HepG2 (cell line): ENCODE data around the gene RRBP1. TPM values are rescaled to one million over a fixed set of nuclear protein-coding genes. Genes with fewer than 3 reads are reported as not detected.

Experiments used
- ATAC-seq: fragments of 200-7000 bp; cut with Tn5 transposase; 3 replicates; pipeline ENCODE4 v1.9.1; 2020; ENCODE audit warnings: mild to moderate bottlenecking, moderate library complexity
- BruUV-seq: library from RNA; stranded (reverse); fragments of 400-500 nt; replicated peaks from 2 replicates; lab custom pipeline; 2021; lab: Mats Ljungman, UMichigan
- CTCF ChIA-PET: fragments of 300-600 bp; formaldehyde crosslinking; extraction: SDS; loops from one replicate; lab custom pipeline; 2021; ENCODE audit warnings: low total read pairs, inconsistent platforms, low intra/inter-chr PET ratio; lab: Yijun Ruan, JAX
- POLR2A ChIA-PET: fragments of 350-600 bp; sonication (Branson Sonifier 250); formaldehyde crosslinking; loops from one replicate; lab custom pipeline; 2020; ENCODE audit warnings: antibody characterized with exemption, inconsistent platforms; lab: Yijun Ruan, JAX
- DNase-seq: peaks from one replicate; pipeline ENCODE4 v3.0.0-alpha.2; 2015; ENCODE audit warnings: low spot score
- FAIRE-seq: peaks from 3 replicates; lab custom pipeline; 2011; peaks lifted over from hg19 to GRCh38; lab: Jason Lieb, UNC
- H2AFZ ChIP-seq: one replicate; pipeline ENCODE4 v1.6.1; 2011; ENCODE audit warnings: low read length, inconsistent platforms
- H3K27ac ChIP-seq: fragments of 300-600 bp; 3 replicates; pipeline ENCODE4 v1.8.0; 2011; ENCODE audit warnings: mixed run types, mild to moderate bottlenecking, mixed read lengths, low read length, inconsistent platforms; ENCODE audit not compliant: insufficient read depth; ENCODE audit errors: extremely low read length
- H3K27me3 ChIP-seq, 2 experiments: fragments of 200-600 bp in 1 of 2; 2 replicates in 1 of 2; 3 replicates in 1 of 2; pipeline versions ENCODE4 v1.6.0 to v1.8.0; 2011; ENCODE audit warnings: low read length in 2 of 2, mild to moderate bottlenecking in 2 of 2, moderate library complexity in 2 of 2, inconsistent platforms in 1 of 2; ENCODE audit not compliant: insufficient read depth in 2 of 2, control insufficient read depth in 1 of 2
- H3K36me3 ChIP-seq, 2 experiments: fragments of 200-600 bp in 1 of 2; replicated peaks in 1 of 2; 2 replicates in 1 of 2; 3 replicates in 1 of 2; pipeline versions ENCODE4 v1.5.1 to v1.8.0; 2011; ENCODE audit warnings: low read length in 2 of 2, inconsistent platforms in 1 of 2; ENCODE audit not compliant: insufficient read depth in 2 of 2, control insufficient read depth in 1 of 2
- H3K4me1 ChIP-seq: 2 replicates; pipeline ENCODE4 v1.5.1; 2012; ENCODE audit warnings: low read length, inconsistent platforms; ENCODE audit not compliant: insufficient read depth
- H3K4me2 ChIP-seq: 2 replicates; pipeline ENCODE4 v1.6.0; 2011; ENCODE audit warnings: low read depth, low read length, inconsistent platforms
- H3K4me3 ChIP-seq, 3 experiments: fragments of 200-600 bp in 1 of 3; sonication (generic), shearing (Covaris generic) in 1 of 3; replicated peaks in 1 of 3; 2 replicates each; pipeline ENCODE4 v1.5.1; 2011 to 2016; ENCODE audit warnings: low read length in 3 of 3, inconsistent platforms in 2 of 3, low read depth in 2 of 3, mild to moderate bottlenecking in 2 of 3, control low read depth in 1 of 3, mixed read lengths in 1 of 3; ENCODE audit not compliant: insufficient read depth in 1 of 3
- H3K79me2 ChIP-seq: one replicate; pipeline ENCODE4 v1.6.1; 2011; ENCODE audit warnings: low read length, inconsistent platforms; ENCODE audit not compliant: insufficient read depth
- H3K9ac ChIP-seq: 2 replicates; pipeline ENCODE4 v1.6.0; 2011; ENCODE audit warnings: mild to moderate bottlenecking, low read depth, low read length, inconsistent platforms; ENCODE audit not compliant: insufficient read depth
- H3K9me3 ChIP-seq: 2 replicates; pipeline ENCODE4 v1.5.1; 2012; ENCODE audit warnings: mild to moderate bottlenecking, low read length
- H4K20me1 ChIP-seq: 2 replicates; pipeline ENCODE4 v1.6.0; 2011; ENCODE audit warnings: inconsistent platforms, mild to moderate bottlenecking, low read length, moderate library complexity; ENCODE audit not compliant: insufficient read depth
- BCL6 ChIP-seq: IDR thresholded peaks from 2 replicates; pipeline ENCODE4 v1.6.1; 2016; ENCODE audit warnings: missing genetic modification reagents, missing compliant biosample characterization
- CBX1 ChIP-seq: IDR thresholded peaks from one replicate; pipeline ENCODE4 v1.6.1; 2016; ENCODE audit warnings: antibody characterized with exemption, low read depth
- CTCF ChIP-seq: sonication (generic); formaldehyde crosslinking; IDR thresholded peaks from 2 replicates; pipeline ENCODE4 v1.5.0; 2020; ENCODE audit warnings: mild to moderate bottlenecking, missing genetic modification reagents, moderate library complexity
- ELF3 ChIP-seq: IDR thresholded peaks from 2 replicates; pipeline ENCODE4 v1.6.1; 2016; ENCODE audit warnings: missing genetic modification reagents, missing compliant biosample characterization
- GTF2F1 ChIP-seq: fragments of 150-350 bp; IDR thresholded peaks from 2 replicates; pipeline ENCODE4 v1.6.1; 2014; ENCODE audit warnings: low read length
- MYPOP ChIP-seq: sonication (generic); formaldehyde crosslinking; IDR thresholded peaks from 2 replicates; pipeline ENCODE4 v1.8.1; 2023; ENCODE audit warnings: mild to moderate bottlenecking, moderate library complexity, missing genetic modification reagents
- NFYC ChIP-seq: IDR thresholded peaks from 2 replicates; pipeline ENCODE4 v1.6.1; 2016; ENCODE audit warnings: missing genetic modification reagents, missing compliant biosample characterization
- RARA ChIP-seq: IDR thresholded peaks from 2 replicates; pipeline ENCODE4 v1.6.1; 2016; ENCODE audit warnings: missing genetic modification reagents, missing compliant biosample characterization
- SAP130 ChIP-seq: IDR thresholded peaks from 2 replicates; pipeline ENCODE4 v1.6.1; 2016; ENCODE audit warnings: low read depth
- SMC3 ChIP-seq: IDR thresholded peaks from 2 replicates; pipeline ENCODE4 v1.6.1; 2011; ENCODE audit warnings: low read length, improper control_type of control experiment
- STAG1 ChIP-seq: sonication (generic); formaldehyde crosslinking; IDR thresholded peaks from 2 replicates; pipeline ENCODE4 v1.4.0; 2020; ENCODE audit warnings: missing genetic modification reagents
- ZBTB21 ChIP-seq: sonication (generic); formaldehyde crosslinking; IDR thresholded peaks from 2 replicates; pipeline ENCODE4 v1.4.0; 2020; ENCODE audit warnings: missing genetic modification reagents
- ZNF180 ChIP-seq: sonication (generic); formaldehyde crosslinking; IDR thresholded peaks from 2 replicates; pipeline ENCODE4 v1.4.0; 2020; ENCODE audit warnings: low read depth, missing genetic modification reagents, borderline replicate concordance
- ZNF24 ChIP-seq: fragments of 450-650 bp; IDR thresholded peaks from 2 replicates; pipeline ENCODE4 v1.6.1; 2017; ENCODE audit warnings: antibody characterized with exemption, mild to moderate bottlenecking
- ZNF282 ChIP-seq: fragments of 450-650 bp; IDR thresholded peaks from 2 replicates; pipeline ENCODE4 v1.6.1; 2018; ENCODE audit not compliant: partially characterized antibody
- WGBS: methylation state at CpG from one replicate; pipeline ENCODE4 v1.1.6; 2017; ENCODE audit warnings: low lambda C conversion rate; 5-methylcytosine and 5-hydroxymethylcytosine counted together
- in situ Hi-C: cut with HindIII; loops from 2 replicates; pipeline ENCODE4 v1.10.0; 2017; ENCODE audit warnings: low pct_unique_long_range_greater_than_20kb; ENCODE audit not compliant: extremely low pct_ligation_motif_present
- intact Hi-C: fragments of 100-400 bp; cut with micrococcal nuclease; formaldehyde crosslinking; loops from one replicate; pipeline ENCODE4 v1.10.0; 2022; ENCODE audit not compliant: unreplicated experiment
- polyA plus RNA-seq, 8 experiments: library from polyadenylated mRNA; depleted of rRNA in 3 of 8; stranded (reverse) in 7 of 8; unstranded in 1 of 8; fragments of >200 nt; fragmentation: Illumina TruSeq in 4 of 8; extraction: Trizol in 4 of 8; gene quantifications; 2 replicates each; pipeline versions ENCODE4 v1.2.1 to v1.2.3, GENCODE V29; 2011 to 2016; ENCODE audit warnings: low read depth in 4 of 8, missing spikeins in 1 of 8, mixed read lengths in 1 of 8; ENCODE audit not compliant: insufficient read depth in 1 of 8
- total RNA-seq, 5 experiments: library from RNA; depleted of rRNA; stranded (reverse); fragments of >200 nt; fragmentation: Illumina TruSeq; extraction: Trizol; gene quantifications; 2 replicates each; pipeline ENCODE4 v1.2.3, GENCODE V29; 2016; ENCODE audit warnings: low read depth in 1 of 5

The RRBP1 gene
- total and polyA plus RNA-seq, 2 of the 13 experiments (the other 11 are each of a cell fraction or from before 2014, with no cell fraction given), result 150 to 222 TPM

- no peak for TF ChIP-seq MYPOP (CRISPR knock-in tag)
- TF ChIP-seq, all 625 proteins: peak for 5
Observed at GRCh38 chr20:17655286-17655651, 26.8 kb downstream of the RRBP1 start (continued).

GRCh38 chr20:17654649-17655285 is 27.3 kb downstream of the RRBP1 start:
- Histone ChIP-seq H3K36me3 (peaks cover 59 to 90% of the 10 kb centered on the region in 2 experiments), H3K4me2 (no peak overlapping the region), H4K20me1 (peaks cover 85% of the 10 kb centered on the region), H3K79me2 (peaks cover 83% of the 10 kb centered on the region), H3K4me1 (no peaks in the 10 kb centered on the region), H3K27ac (no peak overlapping the region), H2AFZ (no peak overlapping the region), H3K4me3 (no peak overlapping the region), H3K27me3 (no peaks in the 10 kb centered on the region), H3K9me3 (no peaks in the 10 kb centered on the region), H3K9ac (no peak overlapping the region)
- FAIRE-seq (no peak), DNase-seq (peak; percentile 53), ATAC-seq (no peak)
- BruUV-seq, result no TSS peak
- in situ Hi-C loops (no loop called here), intact Hi-C loops (loop anchor here (1.0 to 5.0 kb wide), 2 partner anchors 243 to 285 kb away; no protein-coding TSS in a partner anchor)
- ChIA-PET POLR2A (interaction anchor here (1.8 kb wide), 1 partner anchor 13 kb away, joined by 3 read pairs; no protein-coding TSS in a partner anchor), CTCF (interaction anchor here (1.4 to 2.0 kb wide), 2 partner anchors 244 to 284 kb away, joined by 11 to 12 read pairs; no protein-coding TSS in a partner anchor)
- 78% methylated on average over 7 of the region's 7 CpGs for WGBS
- TF ChIP-seq BCL6 (CRISPR knock-in tag) (0 out of 2 replicates have a peak, but pooled peaks have one; percentile 20), ELF3 (CRISPR knock-in tag) (0 out of 2 replicates have a peak, but pooled peaks have one; percentile 20), GTF2F1 (no peak), STAG1 (CRISPR knock-in tag) (peak; percentile 64), CTCF (CRISPR knock-in tag) (peak; percentile 63), CBX1 (no peak), ZBTB21 (CRISPR knock-in tag) (no peak), RARA (CRISPR knock-in tag) (no peak), SAP130 (no peak), ZNF180 (CRISPR knock-in tag) (no peak), SMC3 (peak; percentile 76), ZNF24 (no peak), ZNF282 (no peak), NFYC (CRISPR knock-in tag) (0 out of 2 replicates have a peak, but pooled peaks have one; percentile 19)
